Mesodermal cell (in vitro differentiated cells): ENCODE measurements around the gene REPIN1.

Experiments
- H3K27ac ChIP-seq: 2 replicates; pipeline ENCODE4 v1.7.0; 2013; ENCODE audit warnings: mild to moderate bottlenecking, low read depth, low read length, moderate library complexity; ENCODE audit not compliant: severe bottlenecking
- H3K36me3 ChIP-seq: 2 replicates; pipeline ENCODE4 v1.7.1; 2013; ENCODE audit warnings: mild to moderate bottlenecking, low read length, moderate library complexity; ENCODE audit not compliant: control insufficient read depth, insufficient read depth
- H3K4me1 ChIP-seq: one replicate; pipeline ENCODE4 v1.7.1; 2013; ENCODE audit warnings: mild to moderate bottlenecking, low read length; ENCODE audit not compliant: insufficient read depth, control insufficient read depth, poor library complexity, severe bottlenecking
- H3K4me3 ChIP-seq: 2 replicates; pipeline ENCODE4 v1.7.0; 2013; ENCODE audit warnings: low read length, control low read depth, mild to moderate bottlenecking; ENCODE audit not compliant: insufficient read depth, poor library complexity, severe bottlenecking; ENCODE audit errors: extremely low read depth
- H3K9me3 ChIP-seq: 2 replicates; pipeline ENCODE4 v1.7.1; 2013; ENCODE audit warnings: mild to moderate bottlenecking, low read length, moderate library complexity; ENCODE audit not compliant: control insufficient read depth
- WGBS, 2 experiments: methylation state at CpG; one replicate each; pipeline ENCODE4 v1.1.5; 2013; ENCODE audit warnings: missing lambda C conversion rate in 2 of 2; ENCODE audit not compliant: insufficient coverage in 2 of 2; 5-methylcytosine and 5-hydroxymethylcytosine counted together

REPIN1 gene

GRCh38 chr7:150361402-150361801 is 7.2 kb upstream of the REPIN1 start:
- Histone ChIP-seq H3K4me3 (no peak overlapping the region), H3K4me1 (peaks cover 40% of the 10 kb centered on the region), H3K9me3 (no peaks in the 10 kb centered on the region), H3K36me3 (no peaks in the 10 kb centered on the region), H3K27ac (no peak overlapping the region)
- 36 to 37% methylated on average over 7 of the region's 7 CpGs for WGBS, 2 experiments

- WGBS, 2 experiments: 66 to 70% methylated on average over 12 to 16 of the region's 18 CpGs
- H3K27ac ChIP-seq: no peak overlapping the region
- H3K4me1 ChIP-seq: peaks cover 39% of the 10 kb centered on the region
- no peaks in the 10 kb centered on the region for H3K9me3 ChIP-seq
- H3K36me3 ChIP-seq: no peaks in the 10 kb centered on the region
- H3K4me3 ChIP-seq: no peak overlapping the region
Observed at GRCh38 chr7:150361807-150362621, 6.6 kb upstream of the REPIN1 start.

- Histone ChIP-seq H3K4me3 (no peak overlapping the region), H3K27ac (no peak overlapping the region), H3K9me3 (no peaks in the 10 kb centered on the region), H3K36me3 (no peaks in the 10 kb centered on the region), H3K4me1 (peaks cover 32% of the 10 kb centered on the region)
- WGBS, 2 experiments: 83 to 97% methylated on average over 2 to 3 of the region's 4 CpGs
Observed at GRCh38 chr7:150363370-150363769, 5.3 kb upstream of the REPIN1 start.

GRCh38 chr7:150363872-150364271 is 4.8 kb upstream of the REPIN1 start:
- no peaks in the 10 kb centered on the region for H3K36me3 ChIP-seq
- H3K4me3 ChIP-seq: no peak overlapping the region
- 93 to 94% methylated on average over 3 to 4 of the region's 5 CpGs for WGBS, 2 experiments
- H3K9me3 ChIP-seq: no peaks in the 10 kb centered on the region
- H3K4me1 ChIP-seq: peaks cover 32% of the 10 kb centered on the region
- H3K27ac ChIP-seq: no peak overlapping the region

GRCh38 chr7:150365194-150365593 is 3.4 kb upstream of the REPIN1 start:
- WGBS, 2 experiments: 93 to 97% methylated on average over 9 to 10 of the region's 10 CpGs
- Histone ChIP-seq H3K4me1 (peaks cover 37% of the 10 kb centered on the region), H3K27ac (no peak overlapping the region), H3K9me3 (no peaks in the 10 kb centered on the region), H3K4me3 (no peak overlapping the region), H3K36me3 (peaks cover 6% of the 10 kb centered on the region)

GRCh38 chr7:150365673-150366398 is 2.8 kb upstream of the REPIN1 start:
- Histone ChIP-seq H3K36me3 (peaks cover 13% of the 10 kb centered on the region), H3K27ac (peak overlapping the region; percentile 70), H3K4me3 (no peak overlapping the region), H3K9me3 (no peaks in the 10 kb centered on the region), H3K4me1 (peaks cover 43% of the 10 kb centered on the region)
- 74 to 76% methylated on average over 3 to 4 of the region's 5 CpGs for WGBS, 2 experiments

GRCh38 chr7:150367677-150368095 is 936 bp upstream of the REPIN1 start:
- Histone ChIP-seq H3K27ac (peak overlapping the region; percentile 98), H3K36me3 (peaks cover 31% of the 10 kb centered on the region), H3K4me1 (peaks cover 44% of the 10 kb centered on the region), H3K9me3 (no peaks in the 10 kb centered on the region), H3K4me3 (peak overlapping the region; percentile 80)
- WGBS, 2 experiments: 44 to 52% methylated on average over 2 to 4 of the region's 8 CpGs

GRCh38 chr7:150368884-150369747 is 494 bp downstream of the REPIN1 start:
- Histone ChIP-seq H3K4me3 (peak overlapping the region; percentile 80), H3K9me3 (no peaks in the 10 kb centered on the region), H3K4me1 (peaks cover 47% of the 10 kb centered on the region), H3K36me3 (peaks cover 45% of the 10 kb centered on the region), H3K27ac (peak overlapping the region; percentile 98)
- WGBS, 2 experiments: 0% methylated on average over 25 to 41 of the region's 58 CpGs

GRCh38 chr7:150369748-150370501 is 1.3 kb downstream of the REPIN1 start:
- peaks cover 51% of the 10 kb centered on the region for H3K36me3 ChIP-seq
- peak overlapping the region; percentile 80 for H3K4me3 ChIP-seq
- H3K4me1 ChIP-seq: peaks cover 51% of the 10 kb centered on the region
- no peaks in the 10 kb centered on the region for H3K9me3 ChIP-seq
- 59 to 67% methylated on average over 12 to 18 of the region's 23 CpGs for WGBS, 2 experiments
- peak overlapping the region; percentile 98 for H3K27ac ChIP-seq

- 82 to 90% methylated on average over 3 of the region's 3 CpGs for WGBS, 2 experiments
- peak overlapping the region; percentile 80 for H3K4me3 ChIP-seq
Observed at GRCh38 chr7:150370612-150371071, 2.0 kb downstream of the REPIN1 start.

More at GRCh38 chr7:150370612-150371071, 2.0 kb downstream of the REPIN1 start:
- Histone ChIP-seq H3K4me1 (peaks cover 53% of the 10 kb centered on the region), H3K27ac (peak overlapping the region; percentile 98), H3K9me3 (no peaks in the 10 kb centered on the region), H3K36me3 (peaks cover 56% of the 10 kb centered on the region)
